Subcutaneous abdominal adipose tissue (tissue), 5 donors: ENCODE measurements around the gene IMPDH2.

ENCODE experiments used
- H3K27ac ChIP-seq: one replicate; pipeline ENCODE4 v1.7.0; 2013; ENCODE audit warnings: low read depth, mild to moderate bottlenecking, inconsistent platforms, low read length, moderate library complexity
- H3K27me3 ChIP-seq, 5 donors: one replicate each; pipeline ENCODE4 v1.7.0; 2013; ENCODE audit warnings: low read length in 5 of 5, inconsistent platforms in 1 of 5; ENCODE audit not compliant: control insufficient read depth in 5 of 5, insufficient read depth in 4 of 5
- H3K36me3 ChIP-seq, 5 donors: one replicate each; pipeline ENCODE4 v1.7.0; 2013; ENCODE audit warnings: low read length in 5 of 5; ENCODE audit not compliant: control insufficient read depth in 5 of 5, insufficient read depth in 5 of 5
- H3K4me1 ChIP-seq, 5 donors: one replicate each; pipeline ENCODE4 v1.7.0; 2013; ENCODE audit warnings: low read length in 5 of 5, mild to moderate bottlenecking in 3 of 5, moderate library complexity in 1 of 5; ENCODE audit not compliant: control insufficient read depth in 5 of 5, insufficient read depth in 5 of 5
- H3K4me3 ChIP-seq, 5 donors: one replicate each; pipeline ENCODE4 v1.7.0; 2013; ENCODE audit warnings: low read length in 5 of 5, low read depth in 1 of 5
- H3K9ac ChIP-seq, 5 donors: one replicate each; pipeline ENCODE4 v1.7.0; 2013; ENCODE audit warnings: low read length in 5 of 5, mild to moderate bottlenecking in 4 of 5, moderate library complexity in 3 of 5
- H3K9me3 ChIP-seq, 5 donors: one replicate each; pipeline ENCODE4 v1.7.0; 2013; ENCODE audit warnings: low read length in 5 of 5; ENCODE audit not compliant: control insufficient read depth in 5 of 5
- donor health status: healthy.
- donor health status: healthy.
- donor health status: healthy.
- donor health status: healthy.
- donor health status: healthy.

The IMPDH2 gene

GRCh38 chr3:48997714-48998637 lies 31.2 kb downstream of the IMPDH2 start:
- Histone ChIP-seq H3K4me1 (no peaks in the 10 kb centered on the region), H3K36me3 (peaks cover 0 to 15% (median 4%) of the 10 kb centered on the region in 5 donors), H3K9ac (peak overlapping the region in 1 of 5 donors; percentile 9), H3K27ac (no peak overlapping the region), H3K27me3 (no peaks in the 10 kb centered on the region), H3K4me3 (no peak overlapping the region), H3K9me3 (no peaks in the 10 kb centered on the region)

DNA sequence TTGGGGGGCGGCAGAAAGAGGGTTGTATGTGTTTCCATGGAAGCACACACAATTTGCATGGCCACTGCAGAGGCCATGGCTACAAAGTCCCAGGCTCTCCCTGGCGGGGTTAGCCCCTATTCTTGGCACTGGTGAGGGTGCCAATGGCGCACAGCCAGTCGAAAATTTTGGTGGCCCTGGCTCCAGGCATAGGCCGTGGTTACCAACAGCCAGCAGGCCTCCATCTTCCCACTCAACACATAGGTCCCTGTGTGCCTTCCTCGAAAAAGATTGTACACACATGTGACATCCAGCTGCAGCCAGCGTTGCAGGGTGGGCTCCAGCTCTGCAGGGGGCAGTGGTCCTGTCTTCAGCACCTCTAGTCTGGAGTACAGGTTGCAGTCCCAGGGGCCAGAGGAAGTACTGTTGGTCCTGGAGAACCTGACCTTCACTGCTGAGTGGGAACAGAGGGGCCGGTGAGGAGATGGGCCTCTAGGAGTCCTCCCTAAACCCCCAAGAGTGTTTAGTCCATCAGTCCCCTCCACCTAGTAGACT lies 32.0 kb downstream of the IMPDH2 start:
- no peak overlapping the region for H3K9ac ChIP-seq
- no peak overlapping the region for H3K4me3 ChIP-seq
- H3K4me1 ChIP-seq = no peaks in the 10 kb centered on the region
- no peaks in the 10 kb centered on the region for H3K9me3 ChIP-seq
- H3K27ac ChIP-seq = no peak overlapping the region
- peaks cover 0 to 15% (median 4%) of the 10 kb centered on the region in 5 donors for H3K36me3 ChIP-seq
- no peaks in the 10 kb centered on the region for H3K27me3 ChIP-seq

DNA sequence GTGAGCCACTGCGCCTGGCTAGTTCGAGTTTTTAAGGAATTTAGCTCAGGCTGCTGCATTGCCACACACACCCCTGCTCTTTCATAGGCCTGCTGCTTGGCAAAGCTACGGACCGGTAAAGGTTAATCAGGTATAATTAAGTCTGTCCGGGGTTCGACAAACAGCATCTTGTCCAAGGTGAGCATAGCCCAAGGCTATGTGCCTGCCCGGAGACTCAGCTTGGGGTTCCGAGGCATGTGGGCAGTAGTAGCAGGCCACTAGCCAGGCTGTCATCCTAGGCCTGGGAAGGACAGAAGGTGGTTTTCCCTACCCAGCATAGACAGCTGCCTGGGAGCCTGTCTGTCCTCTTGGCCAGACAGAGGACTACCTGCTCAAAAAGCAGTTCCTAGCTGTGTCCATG lies 32.6 kb downstream of the IMPDH2 start:
- no peak overlapping the region for H3K27ac ChIP-seq
- H3K36me3 ChIP-seq = peaks cover 0 to 15% (median 4%) of the 10 kb centered on the region in 5 donors
- H3K9ac ChIP-seq = no peak overlapping the region

DNA sequence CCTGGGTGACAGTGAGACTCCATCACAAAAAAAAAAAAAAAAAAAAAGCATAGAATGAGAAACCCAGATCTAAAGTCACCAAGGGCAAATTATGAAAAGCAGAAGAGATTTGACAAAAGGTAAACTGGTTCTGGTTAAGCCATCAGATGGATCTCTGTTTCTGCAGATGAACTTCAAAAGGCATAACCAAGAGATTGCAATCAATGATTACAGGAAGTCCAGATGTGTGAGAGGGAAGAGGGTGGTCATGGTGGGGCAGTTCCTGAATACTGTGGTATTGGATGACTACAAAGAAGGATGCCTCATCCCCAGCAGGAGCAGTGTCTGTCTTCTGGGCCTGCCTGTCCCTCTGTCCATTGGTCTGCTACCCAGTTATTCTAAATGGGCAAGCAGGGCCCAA lies 35.4 kb downstream of the IMPDH2 start:
- Histone ChIP-seq H3K4me1 (peaks cover 9 to 29% (median 24%) of the 10 kb centered on the region in 5 donors), H3K36me3 (peaks cover 0 to 15% (median 4%) of the 10 kb centered on the region in 5 donors), H3K4me3 (no peak overlapping the region)

More for the DNA sequence above, 32.6 kb downstream of the IMPDH2 start:
- Histone ChIP-seq H3K9me3 (no peaks in the 10 kb centered on the region), H3K4me3 (no peak overlapping the region), H3K27me3 (no peaks in the 10 kb centered on the region), H3K4me1 (peaks cover 1 to 3% (median 2%) of the 10 kb centered on the region in 5 donors)

GRCh38 chr3:48991851-48992545 lies 37.2 kb downstream of the IMPDH2 start:
- no peaks in the 10 kb centered on the region for H3K27me3 ChIP-seq
- H3K36me3 ChIP-seq = peaks cover 0 to 15% (median 4%) of the 10 kb centered on the region in 5 donors
- peak overlapping the region in 1 of 5 donors; percentile 93 for H3K4me3 ChIP-seq
- H3K9me3 ChIP-seq = no peaks in the 10 kb centered on the region
- H3K4me1 ChIP-seq = peaks cover 9 to 29% (median 24%) of the 10 kb centered on the region in 5 donors
- H3K9ac ChIP-seq = peak overlapping the region in 3 of 5 donors; percentile 30 to 39 (median 31)
- H3K27ac ChIP-seq = no peak overlapping the region

More for the DNA sequence above, 35.4 kb downstream of the IMPDH2 start:
- Histone ChIP-seq H3K9ac (no peak overlapping the region), H3K27ac (no peak overlapping the region), H3K27me3 (no peaks in the 10 kb centered on the region), H3K9me3 (no peaks in the 10 kb centered on the region)

GRCh38 chr3:48990636-48991469 lies 38.3 kb downstream of the IMPDH2 start:
- Histone ChIP-seq H3K27me3 (no peaks in the 10 kb centered on the region), H3K9me3 (no peaks in the 10 kb centered on the region), H3K36me3 (peaks cover 0 to 20% (median 7%) of the 10 kb centered on the region in 5 donors), H3K9ac (peak overlapping the region; percentile 48 to 88 (median 71)), H3K27ac (peak overlapping the region; percentile 90), H3K4me1 (peaks cover 9 to 29% (median 24%) of the 10 kb centered on the region in 5 donors), H3K4me3 (peak overlapping the region; percentile 83 to 95 (median 86))

DNA sequence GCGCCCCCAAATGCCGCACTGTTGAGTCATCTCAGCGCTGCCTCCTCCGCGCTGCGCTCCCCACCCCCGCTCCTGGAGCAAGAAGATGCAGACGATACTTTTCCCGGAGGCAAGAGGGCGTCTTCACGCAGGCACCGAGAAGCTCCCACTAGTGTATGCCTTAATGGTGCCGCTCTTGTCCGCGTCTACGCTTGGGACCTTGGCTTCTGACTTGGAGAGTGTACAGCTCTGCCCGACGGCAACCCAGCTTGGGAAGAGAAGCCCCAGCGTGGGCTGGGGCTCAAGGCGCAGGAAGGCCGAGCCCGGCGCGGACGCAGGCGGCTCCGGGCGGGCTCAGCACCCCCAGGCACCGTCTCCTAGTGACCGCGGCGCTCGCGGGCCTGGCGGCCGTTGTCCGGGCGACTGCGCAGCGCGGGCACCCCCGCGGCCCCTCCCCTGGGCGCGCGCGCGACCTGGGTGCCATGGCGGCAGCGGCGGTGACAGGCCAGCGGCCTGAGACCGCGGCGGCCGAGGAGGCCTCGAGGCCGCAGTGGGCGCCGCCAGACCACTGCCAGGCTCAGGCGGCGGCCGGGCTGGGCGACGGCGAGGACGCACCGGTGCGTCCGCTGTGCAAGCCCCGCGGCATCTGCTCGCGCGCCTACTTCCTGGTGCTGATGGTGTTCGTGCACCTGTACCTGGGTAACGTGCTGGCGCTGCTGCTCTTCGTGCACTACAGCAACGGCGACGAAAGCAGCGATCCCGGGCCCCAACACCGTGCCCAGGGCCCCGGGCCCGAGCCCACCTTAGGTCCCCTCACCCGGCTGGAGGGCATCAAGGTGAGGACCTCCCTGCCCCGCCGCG lies 39.2 kb downstream of the IMPDH2 start, which contains the start of gene P4HTM:
Gene P4HTM, plus strand, starts transcription at position 446 of the 840 bp plus-strand sequence. Its CDS starts 16 bp downstream, at position 462.
- Histone ChIP-seq H3K4me3 (peak within 1 kb of the TSS; percentile 83 to 95 (median 86)), H3K36me3 (peaks cover 0 to 23% (median 12%) of the 10 kb centered on the region in 5 donors), H3K27ac (peak within 1 kb of the TSS; percentile 90), H3K27me3 (no peaks in the 10 kb centered on the region), H3K9ac (peak within 1 kb of the TSS; percentile 66 to 88 (median 72)), H3K9me3 (no peaks in the 10 kb centered on the region), H3K4me1 (peaks cover 9 to 29% (median 24%) of the 10 kb centered on the region in 5 donors)

- Histone ChIP-seq H3K9ac (peak overlapping the region; percentile 66 to 84 (median 72)), H3K4me3 (peak overlapping the region; percentile 67 to 95 (median 86)), H3K4me1 (peaks cover 9 to 29% (median 24%) of the 10 kb centered on the region in 5 donors), H3K27ac (peak overlapping the region; percentile 90), H3K9me3 (no peaks in the 10 kb centered on the region), H3K27me3 (no peaks in the 10 kb centered on the region), H3K36me3 (peaks cover 0 to 26% (median 19%) of the 10 kb centered on the region in 5 donors)
These were observed 39.9 kb downstream of the IMPDH2 start for GRCh38 chr3:48989126-48989795.
